GM11168 (cell line): ENCODE results near the gene RARG.

Experiments used
- in situ Hi-C: fragments of 300-500 bp; cut with MboI; formaldehyde crosslinking; loops from one replicate; pipeline ENCODE4 v1.12.0; 2022; ENCODE audit warnings: low sequenced_read_pairs; ENCODE audit not compliant: unreplicated experiment

Gene RARG

GRCh38 chr12:53251477-53252348 is 19.7 kb upstream of the RARG start:
- in situ Hi-C loops, result no loop called here

DNA sequence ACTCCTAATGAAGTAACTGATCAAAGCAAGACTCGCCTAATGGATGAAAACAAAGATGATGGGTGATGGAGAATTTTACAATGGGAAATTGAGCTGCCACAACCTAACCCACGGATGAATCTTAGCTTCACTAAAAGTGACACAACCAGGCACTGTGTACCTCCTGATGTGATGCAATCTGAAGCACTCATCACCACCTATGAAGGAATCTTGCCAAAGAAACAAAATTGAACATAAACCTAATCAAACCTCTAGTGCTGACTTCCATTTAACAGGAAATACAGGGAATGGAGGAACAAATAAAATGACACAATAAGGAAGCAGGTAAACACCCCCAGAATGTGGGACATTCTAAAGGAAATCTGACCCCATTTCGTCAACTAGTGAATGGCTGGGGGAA is 13.3 kb upstream of the RARG start:
- in situ Hi-C loops, result no loop called here

DNA sequence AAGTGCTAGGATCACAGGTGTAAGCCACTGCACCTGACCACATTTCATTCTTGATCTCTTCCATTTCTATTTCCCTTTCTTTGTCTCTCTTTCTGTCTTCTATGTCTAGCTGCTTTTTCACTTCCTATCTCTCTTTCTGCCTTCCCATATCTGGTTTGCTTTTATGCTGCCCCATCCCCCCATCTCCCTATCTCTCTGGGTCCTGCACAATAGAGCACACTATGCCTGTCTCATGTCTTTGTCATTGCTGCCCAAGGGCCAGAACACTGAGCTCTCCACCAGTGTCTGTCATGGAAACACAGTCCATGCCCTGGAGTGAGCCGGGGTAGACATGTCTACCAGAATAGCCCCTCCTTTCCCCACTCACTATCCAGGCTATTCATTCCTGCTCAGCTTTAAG is 12.3 kb upstream of the RARG start:
- in situ Hi-C loops, result no loop called here

DNA sequence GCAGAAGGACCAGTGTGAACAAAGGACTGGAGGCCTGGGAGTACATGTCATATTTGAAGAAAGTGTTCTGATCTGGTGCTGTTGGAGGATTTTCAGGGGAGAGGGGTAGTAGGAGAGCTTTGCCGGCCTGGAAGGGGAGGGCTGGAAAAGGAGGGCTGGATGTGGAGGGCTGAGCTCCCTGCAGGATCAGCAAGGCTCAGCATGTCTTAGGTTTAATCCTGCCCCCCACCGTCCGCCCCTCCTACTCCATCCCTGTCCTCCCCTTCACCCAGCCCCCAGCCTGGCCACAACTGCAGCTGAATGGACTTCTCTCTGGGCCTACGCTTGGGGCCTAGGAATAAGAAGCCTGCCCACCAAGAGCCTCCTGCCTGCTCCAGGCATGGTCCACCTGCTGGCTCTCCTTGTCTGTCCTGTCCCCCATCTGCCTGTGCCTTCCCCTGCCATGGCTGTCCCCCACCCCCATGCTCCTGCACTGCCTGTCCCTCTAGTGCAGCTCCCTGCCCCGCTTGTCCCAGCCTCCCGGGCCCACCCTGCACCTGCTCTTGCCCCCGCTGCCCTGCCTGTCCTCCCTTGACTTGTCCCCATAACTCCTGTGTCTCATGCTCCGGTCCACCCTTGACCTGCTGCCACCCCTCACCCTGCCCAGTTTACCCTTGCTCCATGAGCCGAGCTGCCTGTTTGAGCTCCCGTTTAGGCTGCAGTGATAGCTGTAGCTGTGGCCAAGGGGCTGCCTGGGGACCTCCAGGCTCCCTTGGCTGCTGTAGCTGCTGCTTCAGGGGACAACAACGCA is 9.8 kb upstream of the RARG start:
- in situ Hi-C loops, result no loop called here

GRCh38 chr12:53239643-53240258 is 7.7 kb upstream of the RARG start:
- in situ Hi-C loops, result no loop called here

- in situ Hi-C loops, result no loop called here
Observed at GRCh38 chr12:53236443-53237111, 4.6 kb upstream of the RARG start.

- in situ Hi-C loops, result no loop called here
Observed at GRCh38 chr12:53235742-53236442, 3.9 kb upstream of the RARG start.

GRCh38 chr12:53235164-53235563 is 3.2 kb upstream of the RARG start:
- in situ Hi-C loops, result no loop called here

GRCh38 chr12:53234271-53234914 is 2.4 kb upstream of the RARG start:
- in situ Hi-C loops, result no loop called here

- in situ Hi-C loops, result no loop called here
Observed at GRCh38 chr12:53233671-53234121, 1.7 kb upstream of the RARG start.

- in situ Hi-C loops, result no loop called here
Observed at GRCh38 chr12:53232646-53233461, 845 bp upstream of the RARG start.

GRCh38 chr12:53231671-53231920 is 413 bp downstream of the RARG start:
- in situ Hi-C loops, result no loop called here

DNA sequence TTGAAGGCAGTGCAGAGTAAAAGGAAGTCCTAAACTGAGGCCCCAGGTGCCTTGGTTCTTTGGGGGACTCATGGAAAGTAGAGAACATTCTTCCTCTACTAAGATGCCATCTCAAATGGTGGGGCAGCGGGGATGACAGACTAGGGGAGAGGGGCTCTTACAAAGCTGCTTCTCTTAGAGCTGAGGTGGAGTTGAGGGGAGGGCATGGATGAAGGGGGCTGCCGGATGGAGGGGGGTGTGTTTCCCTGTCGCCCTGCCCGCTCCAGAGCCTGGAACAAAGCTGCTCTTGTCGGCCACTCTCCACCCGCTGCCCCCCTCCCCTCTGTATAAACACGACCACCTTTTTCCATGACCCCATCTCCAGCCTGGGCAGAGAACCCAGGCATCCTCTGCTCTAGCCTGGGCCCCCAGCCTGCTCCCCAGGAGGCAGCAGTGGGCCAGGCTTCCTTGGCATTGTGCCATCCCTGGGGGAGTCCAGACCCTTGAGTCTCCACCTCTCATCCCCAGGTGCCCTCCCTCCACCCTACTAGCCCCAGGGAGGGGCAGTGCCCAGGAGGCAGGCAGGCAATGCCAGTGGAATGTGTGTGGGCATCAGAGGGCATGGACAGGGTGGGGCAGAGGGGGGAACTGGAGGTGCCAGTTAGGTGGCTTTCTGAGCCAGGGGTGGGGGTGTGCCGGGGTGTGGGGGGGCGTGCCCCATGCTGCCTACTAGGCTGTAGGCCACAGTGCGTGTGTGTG is 1.7 kb downstream of the RARG start:
- in situ Hi-C loops, result no loop called here

DNA sequence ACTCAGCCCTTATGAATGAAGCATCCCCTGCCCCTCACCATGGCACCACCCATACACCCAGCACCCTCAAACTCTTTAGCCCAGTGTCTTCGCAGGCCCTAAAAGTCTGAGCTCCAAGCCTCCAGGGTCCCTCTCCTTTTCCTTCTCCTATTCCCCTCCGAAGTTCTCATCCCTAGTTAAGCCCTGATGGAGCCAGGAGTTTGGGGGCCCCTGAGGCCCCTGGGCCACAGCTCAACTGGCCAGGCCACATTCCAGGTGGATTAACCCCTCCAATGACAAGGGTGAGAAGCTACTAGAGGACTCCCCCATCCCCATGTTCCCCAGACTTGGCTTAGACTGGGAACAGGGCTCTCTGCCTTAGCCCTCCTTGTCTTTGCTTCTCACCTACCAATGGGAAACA is 2.6 kb downstream of the RARG start:
- in situ Hi-C loops, result no loop called here

DNA sequence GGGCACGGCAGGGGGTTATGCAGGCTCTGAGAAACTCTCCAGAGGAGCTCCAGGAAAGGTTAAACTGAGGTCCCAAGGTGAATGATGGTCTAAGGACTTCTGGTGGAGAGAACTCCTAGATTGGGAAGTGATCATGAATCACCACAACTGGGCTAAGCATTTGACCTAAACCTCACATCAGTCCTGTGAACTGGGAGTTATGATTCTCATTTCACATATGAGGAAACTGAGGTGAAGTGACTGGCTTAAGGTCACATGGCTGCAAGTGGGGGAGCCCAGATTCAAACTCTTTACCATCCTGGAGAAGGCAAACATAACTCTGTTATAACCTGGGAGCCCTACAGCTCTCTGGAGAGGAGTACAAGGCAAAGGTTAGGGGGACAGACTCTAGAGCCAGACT is 4.2 kb downstream of the RARG start:
- in situ Hi-C loops, result no loop called here

DNA sequence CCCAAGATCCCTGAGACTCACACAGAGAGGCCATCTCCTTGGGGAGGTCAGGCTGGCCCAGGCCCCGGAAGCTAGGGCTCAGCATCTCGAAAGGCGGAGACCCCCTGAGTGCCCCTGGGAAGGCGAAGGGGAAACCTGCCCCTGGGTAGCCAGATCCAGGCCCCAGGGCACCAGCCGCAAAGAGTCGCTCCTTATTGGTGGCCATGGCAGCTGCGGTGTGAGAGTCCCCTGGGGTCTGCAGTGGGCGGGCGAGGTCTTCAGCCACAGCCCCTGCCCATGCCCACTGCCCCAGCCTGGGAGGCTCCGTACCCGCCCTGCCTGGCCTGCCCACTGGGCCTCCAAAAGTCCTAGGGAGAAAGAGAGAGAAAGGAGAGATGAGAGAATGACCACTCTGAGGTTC is 4.7 kb downstream of the RARG start:
- in situ Hi-C loops, result no loop called here

GRCh38 chr12:53226815-53227214 is 5.2 kb downstream of the RARG start:
- in situ Hi-C loops, result no loop called here
